Mesenchymal stem cell (in vitro differentiated cells and primary cell): ENCODE results near the gene LRRC47.

ENCODE experiments used
- DNase-seq: peaks from one replicate; pipeline ENCODE4 v3.0.0-alpha.2; 2013
- H2AFZ ChIP-seq: one replicate; pipeline ENCODE4 v1.6.1; 2013; ENCODE audit warnings: low read depth, mild to moderate bottlenecking, control low read depth, inconsistent platforms, low read length, moderate library complexity
- H2AK5ac ChIP-seq: 2 replicates; pipeline ENCODE4 v1.6.1; 2013; ENCODE audit warnings: low read length, moderate library complexity, mild to moderate bottlenecking, inconsistent platforms; ENCODE audit not compliant: severe bottlenecking
- H2BK120ac ChIP-seq: one replicate; pipeline ENCODE4 v1.6.1; 2013; ENCODE audit warnings: low read depth, mild to moderate bottlenecking, inconsistent platforms, low read length, moderate library complexity
- H2BK12ac ChIP-seq, 2 experiments: one replicate each; pipeline ENCODE4 v1.6.1; 2013; ENCODE audit warnings: inconsistent platforms in 2 of 2, low read length in 2 of 2, mild to moderate bottlenecking in 2 of 2, moderate library complexity in 2 of 2, control low read depth in 1 of 2
- H2BK15ac ChIP-seq: one replicate; pipeline ENCODE4 v1.6.1; 2013; ENCODE audit warnings: mild to moderate bottlenecking, low read depth, inconsistent platforms; ENCODE audit not compliant: poor library complexity, severe bottlenecking
- H2BK5ac ChIP-seq: 2 replicates; pipeline ENCODE4 v1.6.1; 2013; ENCODE audit warnings: low read depth, mild to moderate bottlenecking, low read length, control low read depth, inconsistent platforms; ENCODE audit not compliant: poor library complexity, severe bottlenecking
- H3K14ac ChIP-seq, 2 experiments: one replicate each; pipeline ENCODE4 v1.6.1; 2013; ENCODE audit warnings: inconsistent platforms in 2 of 2, low read length in 2 of 2, control low read depth in 1 of 2, mild to moderate bottlenecking in 1 of 2, moderate library complexity in 1 of 2
- H3K18ac ChIP-seq, 2 experiments: one replicate each; pipeline ENCODE4 v1.6.1; 2013; ENCODE audit warnings: inconsistent platforms in 2 of 2, low read length in 2 of 2, control low read depth in 1 of 2, low read depth in 1 of 2, mild to moderate bottlenecking in 1 of 2
- H3K23ac ChIP-seq, 2 experiments: one replicate each; pipeline ENCODE4 v1.6.1; 2013; ENCODE audit warnings: inconsistent platforms in 2 of 2, low read length in 2 of 2, mild to moderate bottlenecking in 2 of 2, moderate library complexity in 2 of 2, control low read depth in 1 of 2
- H3K27ac ChIP-seq: 2 replicates; pipeline ENCODE4 v1.5.1; 2013; ENCODE audit warnings: mild to moderate bottlenecking, moderate library complexity, low read length, control low read depth, inconsistent platforms; ENCODE audit not compliant: poor library complexity, severe bottlenecking
- H3K27me3 ChIP-seq, 2 experiments: 2 replicates each; pipeline versions ENCODE4 v1.6.1 to v1.7.0; 2013; ENCODE audit warnings: low read length in 2 of 2, mild to moderate bottlenecking in 2 of 2, moderate library complexity in 2 of 2, control low read depth in 1 of 2, inconsistent platforms in 1 of 2; ENCODE audit not compliant: control insufficient read depth in 1 of 2, insufficient read depth in 1 of 2
- H3K36me3 ChIP-seq, 2 experiments: 2 replicates each; pipeline versions ENCODE4 v1.6.1 to v1.7.0; 2013; ENCODE audit warnings: low read length in 2 of 2, control low read depth in 1 of 2, inconsistent platforms in 1 of 2, low read depth in 1 of 2, mild to moderate bottlenecking in 1 of 2; ENCODE audit not compliant: insufficient read depth in 2 of 2, control insufficient read depth in 1 of 2
- H3K4ac ChIP-seq, 2 experiments: one replicate each; pipeline ENCODE4 v1.6.1; 2013; ENCODE audit warnings: inconsistent platforms in 2 of 2, low read length in 2 of 2, mild to moderate bottlenecking in 2 of 2, moderate library complexity in 2 of 2, control low read depth in 1 of 2, low read depth in 1 of 2
- H3K4me1 ChIP-seq: 2 replicates; pipeline ENCODE4 v1.6.1; 2013; ENCODE audit warnings: low read depth, low read length, control low read depth; ENCODE audit not compliant: control insufficient read depth, insufficient read depth
- H3K4me2 ChIP-seq: 2 replicates; pipeline ENCODE4 v1.6.1; 2013; ENCODE audit warnings: low read length, mild to moderate bottlenecking, inconsistent platforms; ENCODE audit not compliant: poor library complexity, severe bottlenecking
- H3K4me3 ChIP-seq, 2 experiments: 2 replicates each; pipeline versions ENCODE4 v1.5.1 to v1.7.0; 2013; ENCODE audit warnings: low read length in 2 of 2, mild to moderate bottlenecking in 2 of 2, control low read depth in 1 of 2, low read depth in 1 of 2; ENCODE audit not compliant: insufficient read depth in 1 of 2
- H3K79me1 ChIP-seq: replicated peaks from 2 replicates; pipeline ENCODE4 v1.6.1; 2013; ENCODE audit warnings: mild to moderate bottlenecking, control low read depth, low read length, inconsistent platforms; ENCODE audit not compliant: poor library complexity, severe bottlenecking
- H3K9ac ChIP-seq: 2 replicates; pipeline ENCODE4 v1.7.0; 2013; ENCODE audit warnings: mild to moderate bottlenecking, low read length, moderate library complexity
- H3K9me3 ChIP-seq: 2 replicates; pipeline ENCODE4 v1.7.0; 2013; ENCODE audit warnings: mild to moderate bottlenecking, low read length; ENCODE audit not compliant: control insufficient read depth
- H4K8ac ChIP-seq: one replicate; pipeline ENCODE4 v1.6.1; 2013; ENCODE audit warnings: inconsistent platforms, mild to moderate bottlenecking, low read length, moderate library complexity
- H4K91ac ChIP-seq: one replicate; pipeline ENCODE4 v1.6.1; 2013; ENCODE audit warnings: mild to moderate bottlenecking, low read length, inconsistent platforms
- WGBS: methylation state at CpG from one replicate; pipeline ENCODE4 v1.1.7; 2013; ENCODE audit warnings: mixed read lengths; 5-methylcytosine and 5-hydroxymethylcytosine counted together

The LRRC47 gene

DNA sequence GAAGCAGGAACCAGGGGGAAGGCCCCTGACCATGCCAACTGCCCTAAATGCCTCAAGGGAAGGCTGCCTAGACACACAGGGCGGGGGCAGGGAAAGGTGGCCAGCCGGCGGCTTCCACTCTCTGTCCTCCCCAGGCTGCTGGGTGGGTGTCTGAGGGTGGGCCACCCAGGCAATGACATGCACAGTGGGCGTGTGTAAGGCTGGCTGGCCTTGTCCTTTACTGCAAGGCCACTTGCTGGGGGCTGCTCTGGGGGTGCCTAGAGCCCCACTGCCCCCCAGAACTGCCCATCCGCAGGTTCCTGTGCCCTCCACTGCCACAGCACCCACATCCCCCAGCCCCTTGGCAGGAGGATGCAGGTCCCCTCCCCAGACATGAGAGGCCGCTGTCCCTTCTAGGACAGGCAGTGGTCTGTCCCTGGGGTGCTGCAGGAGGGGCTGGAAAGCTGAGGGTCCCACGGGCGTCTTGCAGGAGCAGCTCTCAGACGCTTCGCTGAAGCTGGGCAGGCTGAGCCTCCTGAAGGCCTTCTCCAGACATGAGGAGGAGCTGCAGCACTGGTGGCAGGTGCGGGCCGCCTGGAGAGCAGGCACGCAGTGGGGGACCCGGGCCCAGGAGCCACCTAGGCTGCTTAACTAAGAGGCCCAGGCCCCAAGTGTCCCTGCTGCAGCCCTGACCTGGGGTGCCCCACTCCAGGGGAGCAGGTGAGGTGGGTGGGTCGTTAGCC, 34.0 kb downstream of the LRRC47 start:
- Histone ChIP-seq H3K18ac (no peak overlapping the region), H3K4me1 (no peaks in the 10 kb centered on the region), H2AK5ac (no peak overlapping the region), H3K9ac (no peak overlapping the region), H2AFZ (no peak overlapping the region), H3K14ac (no peak overlapping the region), H3K4ac (no peak overlapping the region), H2BK12ac (no peak overlapping the region), H4K8ac (no peak overlapping the region), H2BK5ac (no peak overlapping the region), H3K79me1 (no peaks in the 10 kb centered on the region), H3K27ac (no peak overlapping the region), H3K4me3 (no peak overlapping the region), H3K23ac (no peak overlapping the region), H3K4me2 (no peak overlapping the region), H3K9me3 (peaks cover 7% of the 10 kb centered on the region), H3K36me3 (no peaks in the 10 kb centered on the region), H2BK15ac (no peak overlapping the region), H2BK120ac (no peak overlapping the region), H3K27me3 (peaks cover 5 to 53% of the 10 kb centered on the region in 2 experiments), H4K91ac (no peak overlapping the region)
- 76% methylated on average over 12 of the region's 15 CpGs for WGBS
- DNase-seq = no peak

GRCh38 chr1:3761296-3762010, 34.8 kb downstream of the LRRC47 start:
- no peak overlapping the region for H3K23ac ChIP-seq
- no peak overlapping the region for H2BK15ac ChIP-seq
- no peak overlapping the region for H3K4me2 ChIP-seq
- H2BK12ac ChIP-seq = no peak overlapping the region
- no peaks in the 10 kb centered on the region for H3K4me1 ChIP-seq
- H3K9me3 ChIP-seq = peaks cover 7% of the 10 kb centered on the region
- DNase-seq = no peak
- no peak overlapping the region for H3K14ac ChIP-seq
- H3K27me3 ChIP-seq = peaks cover 9 to 56% of the 10 kb centered on the region in 2 experiments
- H3K9ac ChIP-seq = no peak overlapping the region
- H3K79me1 ChIP-seq = no peaks in the 10 kb centered on the region
- H2AK5ac ChIP-seq = no peak overlapping the region
- no peak overlapping the region for H4K91ac ChIP-seq
- no peak overlapping the region for H3K4ac ChIP-seq
- H4K8ac ChIP-seq = no peak overlapping the region
- H3K4me3 ChIP-seq = no peak overlapping the region
- no peaks in the 10 kb centered on the region for H3K36me3 ChIP-seq
- no peak overlapping the region for H3K27ac ChIP-seq
- WGBS = 86% methylated on average over 17 of the region's 17 CpGs
- no peak overlapping the region for H2AFZ ChIP-seq
- H3K18ac ChIP-seq = no peak overlapping the region
- H2BK120ac ChIP-seq = no peak overlapping the region
- no peak overlapping the region for H2BK5ac ChIP-seq

DNA sequence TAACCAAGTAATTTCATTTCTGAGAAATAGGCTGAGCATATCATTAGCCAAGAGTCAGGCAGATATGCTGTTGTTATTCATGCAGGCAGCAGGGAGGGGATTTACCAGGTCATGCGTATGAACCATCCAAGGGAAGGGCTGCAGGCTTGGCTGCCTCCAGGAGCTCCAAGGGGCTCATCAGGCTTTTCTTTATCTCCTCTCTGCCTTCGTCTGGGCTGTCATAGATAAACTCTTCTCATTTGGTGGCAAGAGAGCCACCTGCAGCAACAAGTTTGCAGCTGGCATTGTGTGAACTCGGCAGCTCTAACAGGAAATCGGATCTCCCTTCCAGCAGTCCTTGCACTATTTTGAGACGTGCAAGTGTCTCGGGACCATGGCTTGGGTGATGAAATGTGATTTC, 36.5 kb downstream of the LRRC47 start:
- no peak overlapping the region for H3K4ac ChIP-seq
- H4K8ac ChIP-seq = no peak overlapping the region
- H2BK5ac ChIP-seq = no peak overlapping the region
- H3K27ac ChIP-seq = no peak overlapping the region
- peaks cover 7% of the 10 kb centered on the region for H3K9me3 ChIP-seq
- H3K36me3 ChIP-seq = no peaks in the 10 kb centered on the region
- no peak overlapping the region for H4K91ac ChIP-seq
- H3K18ac ChIP-seq = no peak overlapping the region
- no peak overlapping the region for H2BK15ac ChIP-seq
- H2AFZ ChIP-seq = no peak overlapping the region
- no peak overlapping the region for H2BK120ac ChIP-seq
- no peak overlapping the region for H3K23ac ChIP-seq
- no peak overlapping the region for H3K4me2 ChIP-seq
- H3K14ac ChIP-seq = no peak overlapping the region
- peaks cover 21 to 64% of the 10 kb centered on the region in 2 experiments for H3K27me3 ChIP-seq
- 82% methylated on average over 6 of the region's 6 CpGs for WGBS
- H2AK5ac ChIP-seq = no peak overlapping the region
- no peak overlapping the region for H2BK12ac ChIP-seq
- no peaks in the 10 kb centered on the region for H3K79me1 ChIP-seq
- H3K4me1 ChIP-seq = no peaks in the 10 kb centered on the region
- no peak for DNase-seq
- no peak overlapping the region for H3K4me3 ChIP-seq
- H3K9ac ChIP-seq = no peak overlapping the region

- Histone ChIP-seq H3K4me1 (no peaks in the 10 kb centered on the region), H2BK120ac (no peak overlapping the region), H3K14ac (no peak overlapping the region), H3K23ac (no peak overlapping the region), H3K9ac (no peak overlapping the region), H3K9me3 (peaks cover 7% of the 10 kb centered on the region), H3K36me3 (no peaks in the 10 kb centered on the region), H3K18ac (no peak overlapping the region), H3K79me1 (no peaks in the 10 kb centered on the region), H2BK5ac (no peak overlapping the region), H3K27ac (no peak overlapping the region), H3K4me3 (no peak overlapping the region), H2AFZ (no peak overlapping the region), H2BK15ac (no peak overlapping the region), H3K27me3 (peaks cover 28 to 63% of the 10 kb centered on the region in 2 experiments), H4K8ac (no peak overlapping the region), H2BK12ac (no peak overlapping the region), H2AK5ac (no peak overlapping the region), H4K91ac (no peak overlapping the region), H3K4me2 (no peak overlapping the region), H3K4ac (no peak overlapping the region)
- DNase-seq = no peak
- 71% methylated on average over 3 of the region's 6 CpGs for WGBS
Observed at GRCh38 chr1:3759164-3759563, 37.1 kb downstream of the LRRC47 start.
